Calu3 (cell line): ENCODE data around the gene GAP43. TPM values are rescaled to one million over a fixed set of nuclear protein-coding genes. Genes with fewer than 3 reads are reported as not detected.

Experiments used
- BruUV-seq: library from RNA; stranded (reverse); fragments of 400-500 nt; replicated peaks from 2 replicates; lab custom pipeline; 2021; lab: Mats Ljungman, UMichigan
- CTCF ChIA-PET: fragments of 300-600 bp; sonication (Branson Sonifier 250); formaldehyde crosslinking; loops from one replicate; lab custom pipeline; 2022; ENCODE audit warnings: antibody characterized with exemption; lab: Charles Lee
- DNase-seq: peaks from one replicate; pipeline ENCODE4 v3.0.0; 2022
- H3K27ac Mint-ChIP-seq: one replicate; pipeline ENCODE4 v1.8.0; 2022; ENCODE audit warnings: mixed read lengths; ENCODE audit not compliant: unreplicated experiment
- H3K27me3 Mint-ChIP-seq: one replicate; pipeline ENCODE4 v1.8.0; 2022; ENCODE audit warnings: mixed read lengths; ENCODE audit not compliant: unreplicated experiment
- H3K36me3 Mint-ChIP-seq: one replicate; pipeline ENCODE4 v1.8.0; 2022; ENCODE audit warnings: mild to moderate bottlenecking, moderate library complexity, mixed read lengths; ENCODE audit not compliant: insufficient read depth, unreplicated experiment
- H3K4me1 Mint-ChIP-seq: one replicate; pipeline ENCODE4 v1.8.0; 2022; ENCODE audit warnings: mild to moderate bottlenecking, low read depth, mixed read lengths; ENCODE audit not compliant: unreplicated experiment
- H3K4me3 Mint-ChIP-seq: one replicate; pipeline ENCODE4 v1.8.0; 2022; ENCODE audit warnings: mild to moderate bottlenecking, low read depth, moderate library complexity, mixed read lengths; ENCODE audit not compliant: unreplicated experiment
- H3K9me3 Mint-ChIP-seq: one replicate; pipeline ENCODE4 v1.8.0; 2022; ENCODE audit warnings: low read depth, mixed read lengths; ENCODE audit not compliant: unreplicated experiment
- intact Hi-C: fragments of 100-400 bp; cut with micrococcal nuclease; formaldehyde crosslinking; loops from one replicate; pipeline ENCODE4 v1.10.0; 2022; ENCODE audit not compliant: unreplicated experiment
- total RNA-seq: library from RNA; stranded (reverse); gene quantifications from 2 replicates; pipeline ENCODE4 v1.2.3, GENCODE V29; 2022
- TF ChIP-seq, protein P1 (sequence below): fragments of 200-600 bp; IDR thresholded peaks from one replicate; pipeline ENCODE4 v1.8.0; 2022; ENCODE audit warnings: antibody characterized with exemption; ENCODE audit not compliant: unreplicated experiment

GAP43 gene
- total RNA-seq, 1 experiment from 2014 or later, result not detected

DNA sequence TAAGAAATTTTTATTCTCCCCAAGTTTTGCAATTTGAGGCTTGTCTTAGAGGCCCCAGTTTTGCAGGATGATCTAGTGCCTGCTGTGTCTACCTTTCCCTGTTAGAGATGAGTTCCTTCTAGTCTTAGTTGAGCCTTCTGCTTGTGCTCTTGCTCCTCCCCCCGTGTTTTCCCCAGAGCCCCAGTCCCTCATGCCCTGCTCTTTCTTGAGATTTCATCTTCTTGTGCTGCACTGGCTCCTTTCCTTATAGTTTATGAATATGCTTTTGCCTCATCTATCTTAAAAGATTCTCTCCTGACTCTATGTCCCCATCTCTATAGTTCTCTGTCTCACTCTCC, 4.7 kb downstream of the GAP43 start:
- intact Hi-C loops, result no loop called here
- DNase-seq, result no peak
- Mint-ChIP-seq H3K9me3 (no peaks in the 10 kb centered on the region), H3K4me3 (no peak overlapping the region), H3K36me3 (no peaks in the 10 kb centered on the region), H3K27me3 (peaks cover 38% of the 10 kb centered on the region), H3K4me1 (no peaks in the 10 kb centered on the region), H3K27ac (no peak overlapping the region)
- no TSS peak for BruUV-seq
- CTCF ChIA-PET, result no interaction called here
- TF ChIP-seq, protein P1, sequence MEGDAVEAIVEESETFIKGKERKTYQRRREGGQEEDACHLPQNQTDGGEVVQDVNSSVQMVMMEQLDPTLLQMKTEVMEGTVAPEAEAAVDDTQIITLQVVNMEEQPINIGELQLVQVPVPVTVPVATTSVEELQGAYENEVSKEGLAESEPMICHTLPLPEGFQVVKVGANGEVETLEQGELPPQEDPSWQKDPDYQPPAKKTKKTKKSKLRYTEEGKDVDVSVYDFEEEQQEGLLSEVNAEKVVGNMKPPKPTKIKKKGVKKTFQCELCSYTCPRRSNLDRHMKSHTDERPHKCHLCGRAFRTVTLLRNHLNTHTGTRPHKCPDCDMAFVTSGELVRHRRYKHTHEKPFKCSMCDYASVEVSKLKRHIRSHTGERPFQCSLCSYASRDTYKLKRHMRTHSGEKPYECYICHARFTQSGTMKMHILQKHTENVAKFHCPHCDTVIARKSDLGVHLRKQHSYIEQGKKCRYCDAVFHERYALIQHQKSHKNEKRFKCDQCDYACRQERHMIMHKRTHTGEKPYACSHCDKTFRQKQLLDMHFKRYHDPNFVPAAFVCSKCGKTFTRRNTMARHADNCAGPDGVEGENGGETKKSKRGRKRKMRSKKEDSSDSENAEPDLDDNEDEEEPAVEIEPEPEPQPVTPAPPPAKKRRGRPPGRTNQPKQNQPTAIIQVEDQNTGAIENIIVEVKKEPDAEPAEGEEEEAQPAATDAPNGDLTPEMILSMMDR, result no peak

DNA sequence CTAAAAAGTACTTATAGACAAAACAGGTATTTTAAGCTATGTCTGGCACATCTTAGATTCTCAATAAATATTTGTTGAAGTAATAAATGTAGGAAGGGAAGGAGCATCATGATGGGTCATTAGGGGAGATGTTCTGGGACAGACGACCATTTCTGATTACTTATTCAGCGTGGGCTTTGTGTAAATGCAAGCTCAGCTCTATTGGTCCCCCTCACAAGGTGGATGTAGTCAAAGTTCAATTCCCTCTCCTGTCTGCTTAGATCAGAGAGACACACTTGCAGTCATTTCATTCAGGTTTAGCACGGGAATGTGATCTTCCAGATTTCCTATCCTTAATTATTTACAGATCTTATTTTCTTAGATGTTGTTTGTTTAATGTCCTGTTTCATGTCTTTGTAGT, 7.5 kb downstream of the GAP43 start:
- H3K4me3 Mint-ChIP-seq, result no peak overlapping the region
- no peaks in the 10 kb centered on the region for H3K9me3 Mint-ChIP-seq
- TF ChIP-seq, protein P1, result no peak
- no peak overlapping the region for H3K27ac Mint-ChIP-seq
- CTCF ChIA-PET, result no interaction called here
- no peak for DNase-seq
- H3K36me3 Mint-ChIP-seq, result no peaks in the 10 kb centered on the region
- BruUV-seq, result no TSS peak
- H3K27me3 Mint-ChIP-seq, result peaks cover 10% of the 10 kb centered on the region
- no peaks in the 10 kb centered on the region for H3K4me1 Mint-ChIP-seq
- intact Hi-C loops, result no loop called here

DNA sequence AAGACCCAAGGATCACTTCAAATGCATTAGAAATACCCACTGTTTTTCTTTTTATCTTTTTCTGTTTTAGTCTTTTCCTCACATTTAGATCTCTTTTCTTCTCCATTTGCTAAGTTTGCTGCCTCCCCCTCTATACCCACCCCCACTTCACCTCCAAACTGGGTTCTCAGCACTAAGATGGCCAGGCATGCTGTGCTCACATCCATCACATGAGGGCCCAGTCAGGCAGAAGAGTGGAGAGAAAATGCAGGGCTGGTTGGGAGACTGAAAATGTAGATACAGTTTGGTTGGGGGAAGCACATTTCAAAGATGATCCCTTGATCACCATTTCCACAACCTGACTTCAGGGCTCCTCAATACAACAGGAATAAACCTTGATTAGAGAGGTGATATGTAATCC, 8.7 kb downstream of the GAP43 start:
- H3K27ac Mint-ChIP-seq, result no peak overlapping the region
- TF ChIP-seq, protein P1, result no peak
- BruUV-seq, result no TSS peak
- H3K4me3 Mint-ChIP-seq, result no peak overlapping the region
- CTCF ChIA-PET, result no interaction called here
- intact Hi-C loops, result no loop called here
- no peaks in the 10 kb centered on the region for H3K36me3 Mint-ChIP-seq
- H3K27me3 Mint-ChIP-seq, result no peaks in the 10 kb centered on the region
- H3K4me1 Mint-ChIP-seq, result no peaks in the 10 kb centered on the region
- no peak for DNase-seq
- H3K9me3 Mint-ChIP-seq, result no peaks in the 10 kb centered on the region

DNA sequence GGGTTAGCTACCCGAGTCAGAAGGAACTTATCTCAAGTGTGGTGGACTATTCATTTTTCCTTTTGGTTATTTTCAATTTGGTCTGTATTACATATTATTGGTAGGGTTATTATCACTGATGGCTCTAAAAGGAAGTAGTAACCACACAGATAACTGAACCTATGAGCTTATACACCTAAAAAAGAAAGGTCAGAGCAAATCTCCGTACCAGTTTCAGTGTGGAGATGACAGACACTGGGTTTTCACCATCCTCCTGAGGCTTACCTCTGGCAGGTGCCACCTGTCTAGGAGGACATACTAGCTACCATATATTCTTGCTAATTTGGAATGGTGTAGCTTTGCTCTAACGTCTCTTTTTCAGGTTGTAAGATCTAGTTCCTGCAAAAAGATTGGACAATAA, 10.2 kb downstream of the GAP43 start:
- Mint-ChIP-seq H3K27ac (no peak overlapping the region), H3K36me3 (no peaks in the 10 kb centered on the region), H3K4me1 (no peaks in the 10 kb centered on the region), H3K4me3 (no peak overlapping the region), H3K9me3 (no peaks in the 10 kb centered on the region), H3K27me3 (peaks cover under 1% of the 10 kb centered on the region)
- intact Hi-C loops, result no loop called here
- no peak for DNase-seq
- no TSS peak for BruUV-seq
- TF ChIP-seq, protein P1, result no peak
- CTCF ChIA-PET, result no interaction called here
